ENCODE results near the gene CYP3A4.
"Not testable (repeated sequence)": the region's sequence is repeated elsewhere in the genome, so short reads cannot be mapped to it uniquely, and the experiment has no call there.

Gene CYP3A4

DNA sequence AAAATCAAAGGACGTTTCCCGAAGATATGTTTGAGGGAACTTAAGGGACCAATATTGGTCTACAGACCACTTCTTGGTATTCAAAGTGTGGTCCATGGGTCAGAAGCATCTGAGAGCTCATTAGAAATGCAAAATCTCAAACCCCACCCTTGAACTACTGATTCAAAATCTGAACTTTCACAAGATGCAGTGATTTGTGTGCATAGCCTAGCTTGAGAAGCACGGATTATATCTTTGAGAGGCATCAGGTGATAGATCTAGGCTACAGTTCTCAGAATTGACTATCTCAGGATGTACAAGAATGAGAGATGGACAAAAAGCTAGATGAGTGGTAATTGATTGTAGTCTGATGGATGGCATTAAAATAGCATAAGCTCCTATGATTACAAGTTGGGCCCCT is 19.5 kb downstream of the CYP3A4 start:
- no peak for TF ChIP-seq JUND (IDR thresholded peaks at IDR 0.05; ENCODE audit: low read depth)
- no peak for DNase-seq (ENCODE audit: low read depth in 1 of 2, low spot score in 1 of 2)
- in situ Hi-C loops (cut with HindIII; ENCODE audit: low pct_unique_long_range_greater_than_20kb, low sequenced_read_pairs) = no loop called here

DNA sequence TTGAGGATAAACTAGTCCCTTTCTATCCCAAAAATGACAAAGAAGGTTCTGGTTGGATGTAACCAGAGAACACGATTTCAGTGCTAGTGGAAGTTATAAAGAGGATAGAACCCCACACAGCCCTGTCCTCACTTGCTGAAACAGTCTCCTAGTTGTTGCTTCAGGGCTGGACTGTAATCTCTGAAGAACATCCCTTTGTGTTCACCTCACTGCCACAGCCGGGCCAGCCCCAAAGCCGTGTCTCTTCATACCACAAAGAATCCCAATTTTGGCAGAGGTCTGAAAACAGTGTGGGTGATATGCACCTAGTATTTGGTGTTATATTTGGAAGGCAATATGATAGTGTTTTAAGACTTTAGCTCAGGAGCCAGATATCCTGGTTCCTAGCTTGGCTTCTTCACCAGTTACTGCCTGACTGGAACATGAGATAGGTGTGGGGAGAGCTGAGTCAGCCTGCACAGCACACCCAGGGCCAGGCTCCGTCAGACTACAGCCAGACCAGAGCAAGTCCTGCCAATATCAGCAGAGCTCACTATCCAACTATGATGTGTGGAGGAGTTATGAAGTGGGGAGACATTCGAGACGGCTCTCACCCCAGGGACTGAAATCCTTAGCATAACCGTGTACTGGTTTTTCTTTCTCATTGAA is 21.2 kb downstream of the CYP3A4 start:
- no peak for DNase-seq (ENCODE audit: low read depth in 1 of 2, low spot score in 1 of 2)
- in situ Hi-C loops (cut with HindIII; ENCODE audit: low pct_unique_long_range_greater_than_20kb, low sequenced_read_pairs) = no loop called here
- TF ChIP-seq JUND (IDR thresholded peaks at IDR 0.05; ENCODE audit: low read depth) = no peak

DNA sequence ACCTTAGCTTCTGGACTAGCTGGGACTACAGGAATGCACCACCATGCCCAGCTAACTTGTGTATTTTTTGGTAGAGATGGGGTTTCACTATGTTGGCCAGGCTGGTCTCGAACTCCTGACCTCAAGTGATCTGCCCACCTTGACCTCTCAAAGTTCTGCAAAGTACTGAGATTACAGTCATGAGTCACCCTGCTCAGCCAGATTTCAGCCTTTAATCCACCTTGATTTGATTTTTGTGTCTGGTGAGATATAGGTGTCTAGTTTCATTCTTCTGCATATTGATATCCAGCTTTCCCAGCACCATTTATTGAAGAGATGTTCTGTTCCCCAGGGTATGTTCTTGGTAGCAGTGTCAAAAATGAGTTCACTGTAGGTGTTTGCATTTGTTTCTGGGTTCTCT is 28.9 kb downstream of the CYP3A4 start:
- no peak for TF ChIP-seq JUND (IDR thresholded peaks at IDR 0.05; ENCODE audit: low read depth)
- DNase-seq (ENCODE audit: low read depth in 1 of 2, low spot score in 1 of 2) = no peak
- in situ Hi-C loops (cut with HindIII; ENCODE audit: low pct_unique_long_range_greater_than_20kb, low sequenced_read_pairs) = no loop called here

- no peak for TF ChIP-seq JUND (IDR thresholded peaks at IDR 0.05; ENCODE audit: low read depth)
- in situ Hi-C loops (cut with HindIII; ENCODE audit: low pct_unique_long_range_greater_than_20kb, low sequenced_read_pairs) = no loop called here
- DNase-seq (ENCODE audit: low read depth in 1 of 2, low spot score in 1 of 2) = no peak
Observed at GRCh38 chr7:99752356-99752755, 31.6 kb downstream of the CYP3A4 start.

- in situ Hi-C loops (cut with HindIII; ENCODE audit: low pct_unique_long_range_greater_than_20kb, low sequenced_read_pairs); DNase-seq (ENCODE audit: low read depth in 1 of 2, low spot score in 1 of 2): not testable (repeated sequence)
Observed at GRCh38 chr7:99751322-99752052, 32.5 kb downstream of the CYP3A4 start.

- in situ Hi-C loops (cut with HindIII; ENCODE audit: low pct_unique_long_range_greater_than_20kb, low sequenced_read_pairs) = no loop called here
- no peak for DNase-seq (ENCODE audit: low read depth in 1 of 2, low spot score in 1 of 2)
- TF ChIP-seq JUND (IDR thresholded peaks at IDR 0.05; ENCODE audit: low read depth) = no peak
Observed at GRCh38 chr7:99748846-99749579, 35.0 kb downstream of the CYP3A4 start.

DNA sequence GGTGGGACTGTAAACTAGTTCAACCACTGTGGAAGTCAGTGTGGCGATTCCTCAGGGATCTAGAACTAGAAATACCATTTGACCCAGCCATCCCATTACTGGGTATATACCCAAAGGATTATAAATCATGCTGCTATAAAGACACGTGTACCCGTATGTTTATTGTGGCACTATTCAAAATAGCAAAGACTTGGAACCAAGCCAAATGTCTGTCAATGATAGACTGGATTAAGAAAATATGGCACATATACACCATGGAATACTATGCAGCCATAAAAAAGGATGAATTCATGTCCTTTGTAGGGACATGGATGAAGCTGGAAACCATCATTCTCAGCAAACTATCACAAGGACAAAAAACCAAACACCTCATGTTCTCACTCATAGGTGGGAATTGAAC is 37.1 kb downstream of the CYP3A4 start:
- in situ Hi-C loops (cut with HindIII; ENCODE audit: low pct_unique_long_range_greater_than_20kb, low sequenced_read_pairs); DNase-seq (ENCODE audit: low read depth in 1 of 2, low spot score in 1 of 2): not testable (repeated sequence)

GRCh38 chr7:99745395-99745794 is 38.6 kb downstream of the CYP3A4 start:
- DNase-seq (ENCODE audit: low read depth in 1 of 2, low spot score in 1 of 2); in situ Hi-C loops (cut with HindIII; ENCODE audit: low pct_unique_long_range_greater_than_20kb, low sequenced_read_pairs): not testable (repeated sequence)

DNA sequence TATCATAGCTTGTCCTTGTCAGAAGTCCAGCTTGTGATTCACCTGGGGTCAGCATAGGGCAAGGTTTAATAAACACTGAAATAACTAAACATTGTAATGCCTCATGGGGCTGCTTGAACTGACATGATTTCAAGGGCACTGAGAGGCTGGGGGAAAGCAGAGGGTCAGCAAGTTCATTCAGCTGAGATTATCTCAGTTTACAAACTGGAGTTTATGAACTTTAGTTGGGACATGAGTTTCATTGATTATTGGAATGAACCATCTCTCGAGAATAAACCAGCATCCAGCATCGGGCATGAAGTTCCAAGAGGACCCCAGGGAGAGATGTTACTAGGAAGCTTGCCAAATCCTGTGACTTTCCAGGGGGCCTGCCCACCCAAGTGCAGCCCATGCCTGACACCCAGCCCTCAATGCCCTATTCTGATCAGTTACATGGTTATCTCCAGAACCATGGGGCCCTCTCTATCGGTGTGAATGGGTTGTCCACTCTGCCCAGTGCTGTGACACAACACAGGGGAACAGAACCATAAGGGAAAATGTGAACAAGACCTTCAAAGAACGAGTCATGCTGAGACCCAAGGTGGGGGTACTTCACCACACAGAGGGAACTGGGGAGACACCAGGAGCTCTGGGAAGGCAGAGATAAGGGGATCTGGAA is 41.1 kb downstream of the CYP3A4 start:
- no peak for TF ChIP-seq JUND (IDR thresholded peaks at IDR 0.05; ENCODE audit: low read depth)
- DNase-seq (ENCODE audit: low read depth in 1 of 2, low spot score in 1 of 2) = no peak
- in situ Hi-C loops (cut with HindIII; ENCODE audit: low pct_unique_long_range_greater_than_20kb, low sequenced_read_pairs) = no loop called here

- DNase-seq (ENCODE audit: low read depth in 1 of 2, low spot score in 1 of 2) = no peak
- in situ Hi-C loops (cut with HindIII; ENCODE audit: low pct_unique_long_range_greater_than_20kb, low sequenced_read_pairs) = no loop called here
- no peak for TF ChIP-seq JUND (IDR thresholded peaks at IDR 0.05; ENCODE audit: low read depth)
Observed at GRCh38 chr7:99741441-99741795, 42.6 kb downstream of the CYP3A4 start.

GRCh38 chr7:99740573-99741440 is 43.2 kb downstream of the CYP3A4 start:
- TF ChIP-seq JUND (IDR thresholded peaks at IDR 0.05; ENCODE audit: low read depth) = no peak
- no peak for DNase-seq (ENCODE audit: low read depth in 1 of 2, low spot score in 1 of 2)
- in situ Hi-C loops (cut with HindIII; ENCODE audit: low pct_unique_long_range_greater_than_20kb, low sequenced_read_pairs) = no loop called here
